Activated naive CD4-positive, alpha-beta T cell treated with anti-CD3 and anti-CD28 coated beads, Interleukin-2, amount 50 U/mL, for 72 hours (primary cell): ENCODE measurements around the gene PLXNA4. TPM values are rescaled to one million over a fixed set of nuclear protein-coding genes. Genes with fewer than 3 reads are reported as not detected.

Source experiments
- ATAC-seq, 2 donors: fragments of 150-1000 bp; cut with Tn5 transposase; 2 replicates each; pipeline ENCODE4 v1.10.0; 2021; ENCODE audit warnings: mild to moderate bottlenecking in 2 of 2, moderate library complexity in 2 of 2
- DNase-seq, 2 donors: peaks; one replicate each; pipeline ENCODE4 v3.0.0; 2021 to 2022; ENCODE audit warnings: low spot score in 2 of 2
- H3K27ac Mint-ChIP-seq, 2 donors: one replicate each; pipeline ENCODE4 v1.8.0; 2022; ENCODE audit warnings: mild to moderate bottlenecking in 2 of 2, mixed read lengths in 2 of 2
- H3K36me3 Mint-ChIP-seq, 2 donors: one replicate each; pipeline ENCODE4 v1.8.0; 2022; ENCODE audit warnings: mixed read lengths in 2 of 2
- H3K9me3 Mint-ChIP-seq, 2 donors: one replicate each; pipeline ENCODE4 v1.8.0; 2022; ENCODE audit warnings: mixed read lengths in 2 of 2
- total RNA-seq, 2 donors: library from RNA; stranded (reverse); gene quantifications; one replicate each; pipeline ENCODE4 v1.2.3, GENCODE V29; 2022

The PLXNA4 gene
- total RNA-seq, 2 donors from 2014 or later = 0.06 to 0.41 TPM

- Mint-ChIP-seq H3K27ac (no peak overlapping the region), H3K36me3 (no peaks in the 10 kb centered on the region), H3K9me3 (no peaks in the 10 kb centered on the region)
- ATAC-seq (no peak), DNase-seq (no peak)
Observed at GRCh38 chr7:132377015-132377414, 199.3 kb downstream of the PLXNA4 start.

DNA sequence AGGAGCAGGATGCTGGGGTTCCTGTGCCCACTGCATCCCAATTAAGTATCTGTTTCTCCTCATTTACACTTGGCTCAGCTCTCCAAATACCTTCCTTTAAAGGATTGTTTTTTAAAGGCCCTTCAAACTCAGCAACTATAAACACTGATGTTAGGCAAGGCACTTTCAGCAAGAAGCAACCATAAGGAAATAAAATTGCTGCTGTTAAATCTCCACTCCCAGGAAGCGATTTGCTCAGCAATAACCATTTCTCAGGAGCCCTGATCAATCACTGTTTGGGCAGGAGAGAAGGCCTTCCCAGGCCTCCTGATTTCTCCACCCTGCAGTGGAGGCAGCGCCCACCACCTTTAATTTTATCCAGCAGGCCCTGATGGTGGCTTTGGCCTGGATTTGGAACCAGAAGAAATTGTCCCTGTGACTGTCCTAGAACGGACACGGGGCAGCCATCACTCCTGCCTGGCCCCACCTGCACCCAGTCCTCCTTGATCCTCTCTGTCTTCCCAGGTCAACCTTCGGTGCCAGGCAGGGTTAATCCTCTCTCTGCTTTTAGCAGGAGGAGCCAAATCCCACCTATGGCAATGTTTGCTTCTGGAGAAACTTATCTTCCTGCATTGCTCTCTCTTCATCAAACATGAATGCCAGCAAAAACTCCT, 199.8 kb downstream of the PLXNA4 start:
- H3K27ac Mint-ChIP-seq = no peak overlapping the region
- no peak for DNase-seq
- ATAC-seq = no peak
- H3K9me3 Mint-ChIP-seq = no peaks in the 10 kb centered on the region
- no peaks in the 10 kb centered on the region for H3K36me3 Mint-ChIP-seq

DNA sequence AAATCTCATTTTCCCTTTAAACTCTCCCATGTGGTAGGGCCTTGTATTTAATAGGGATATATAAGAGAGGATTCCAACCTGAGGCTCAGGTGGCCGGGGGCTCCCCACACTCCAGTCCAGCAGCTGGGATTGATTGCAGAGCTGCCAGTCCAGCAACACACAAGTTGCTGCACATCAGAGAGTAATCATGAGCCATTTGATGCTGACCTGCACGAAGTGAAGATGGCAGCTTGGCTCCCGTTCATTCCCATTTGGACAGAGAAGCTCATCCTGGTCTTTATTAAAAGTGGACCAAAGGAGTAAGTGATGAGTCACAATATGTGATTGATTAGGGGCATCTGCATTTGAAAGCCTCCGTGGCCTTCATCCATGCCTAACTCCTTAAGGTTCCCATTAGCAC, 202.4 kb downstream of the PLXNA4 start:
- H3K9me3 Mint-ChIP-seq = no peaks in the 10 kb centered on the region
- no peak for ATAC-seq
- no peak for DNase-seq

DNA sequence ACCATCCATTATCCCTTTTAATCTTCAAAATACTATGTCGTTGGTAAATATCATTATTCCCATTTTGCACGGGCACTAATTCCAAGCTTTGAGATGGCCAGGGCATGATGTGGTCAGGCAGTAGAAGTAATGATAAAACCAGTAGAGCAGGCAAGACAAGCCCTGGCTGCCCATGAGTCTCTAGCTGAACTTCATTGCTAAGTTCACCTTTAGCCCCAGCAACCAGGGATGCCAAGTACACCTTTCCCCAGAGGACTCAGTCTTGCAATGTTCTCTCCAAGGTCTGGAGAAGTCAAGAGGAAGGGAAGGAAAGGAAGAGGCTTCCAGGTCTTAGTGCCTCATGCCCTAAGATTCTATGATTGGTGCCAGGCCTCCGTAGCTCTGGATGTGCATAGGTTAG, 203.2 kb downstream of the PLXNA4 start:
- ATAC-seq (no peak), DNase-seq (no peak)
- Mint-ChIP-seq H3K9me3 (no peaks in the 10 kb centered on the region), H3K36me3 (no peaks in the 10 kb centered on the region), H3K27ac (no peak overlapping the region)

More for the DNA sequence above, 202.4 kb downstream of the PLXNA4 start:
- H3K36me3 Mint-ChIP-seq = no peaks in the 10 kb centered on the region
- no peak overlapping the region for H3K27ac Mint-ChIP-seq

- H3K9me3 Mint-ChIP-seq = no peaks in the 10 kb centered on the region
Observed at GRCh38 chr7:132371948-132372347, 204.3 kb downstream of the PLXNA4 start.

DNA sequence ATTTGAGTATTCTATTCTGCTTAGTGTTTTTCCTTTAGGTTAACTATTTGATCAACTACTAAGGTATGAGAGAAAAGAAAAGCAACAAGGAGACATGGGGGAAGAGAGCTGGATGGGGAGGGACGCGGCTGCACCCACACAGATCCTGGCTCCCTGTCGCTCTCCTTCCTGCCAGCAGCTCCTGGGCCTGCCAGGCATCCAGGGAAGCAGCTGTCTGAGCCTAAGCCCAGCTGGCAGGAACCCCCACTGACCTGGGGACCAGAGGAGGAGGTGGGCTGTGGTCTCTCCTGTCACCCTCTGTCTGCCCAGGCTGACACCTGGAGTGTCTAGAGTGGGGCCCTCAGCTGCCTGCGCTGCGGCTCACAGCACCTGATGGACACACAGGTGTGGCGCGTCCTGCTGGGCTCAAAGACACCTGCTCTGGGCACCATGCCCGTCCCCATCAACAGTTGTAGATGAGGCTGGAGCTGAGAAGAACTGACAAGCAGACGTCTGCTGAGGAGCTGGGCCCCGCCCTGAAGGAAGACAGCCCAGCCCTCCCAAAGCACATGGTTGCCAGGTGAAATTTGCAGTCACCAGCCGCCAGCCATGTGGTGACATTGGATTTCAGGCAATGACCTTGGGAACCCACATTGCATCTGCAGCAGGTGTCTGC, 207.9 kb downstream of the PLXNA4 start:
- Mint-ChIP-seq H3K9me3 (peaks cover 0 to under 1% of the 10 kb centered on the region in 2 donors), H3K27ac (no peak overlapping the region), H3K36me3 (no peaks in the 10 kb centered on the region)
- ATAC-seq (no peak), DNase-seq (no peak)

More at GRCh38 chr7:132371948-132372347, 204.3 kb downstream of the PLXNA4 start:
- Mint-ChIP-seq H3K27ac (no peak overlapping the region), H3K36me3 (no peaks in the 10 kb centered on the region)
- ATAC-seq (no peak), DNase-seq (no peak)

DNA sequence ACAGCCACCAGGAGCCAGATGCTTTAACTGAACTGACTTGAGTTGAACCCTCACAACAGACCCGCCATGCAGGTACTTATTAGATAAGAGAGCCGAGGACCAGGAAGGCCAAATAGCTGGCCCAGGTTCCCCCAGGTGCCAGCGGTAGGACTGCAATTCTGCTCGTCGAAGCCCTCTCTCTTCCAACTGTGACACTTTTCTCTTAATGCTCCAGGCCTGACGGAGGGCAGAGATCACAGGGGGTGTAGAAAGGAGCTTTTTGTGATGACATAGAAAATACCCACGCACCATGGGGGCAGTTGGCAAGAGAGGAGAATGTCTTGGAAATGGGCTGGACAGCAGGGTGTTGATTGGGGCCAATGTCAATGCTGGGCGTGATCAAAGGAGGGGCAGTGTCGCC, 208.5 kb downstream of the PLXNA4 start:
- Mint-ChIP-seq H3K36me3 (no peaks in the 10 kb centered on the region), H3K9me3 (peaks cover 0 to 4% of the 10 kb centered on the region in 2 donors), H3K27ac (no peak overlapping the region)
- DNase-seq (no peak), ATAC-seq (no peak)

DNA sequence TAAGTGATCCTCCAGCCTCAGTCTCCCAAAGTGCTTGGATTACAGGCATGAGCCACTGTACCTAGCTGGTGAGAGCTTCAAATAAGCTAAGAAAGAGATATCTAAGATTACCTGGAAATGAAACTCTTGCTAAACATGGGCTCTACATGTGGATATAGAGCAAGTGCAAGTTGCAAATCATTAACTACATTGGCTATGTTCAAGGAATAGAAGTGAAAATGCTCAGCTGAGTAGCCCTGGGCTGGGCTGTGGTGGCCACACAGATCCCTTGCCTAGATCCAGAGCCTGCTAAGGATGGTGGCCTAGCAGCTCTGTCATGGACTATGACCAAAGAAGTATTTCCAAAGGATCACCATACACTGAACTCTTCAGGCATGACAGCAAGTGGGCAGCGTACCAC, 209.3 kb downstream of the PLXNA4 start:
- Mint-ChIP-seq H3K27ac (no peak overlapping the region), H3K36me3 (no peaks in the 10 kb centered on the region), H3K9me3 (peaks cover 0 to 4% of the 10 kb centered on the region in 2 donors)
- DNase-seq (no peak), ATAC-seq (no peak)

- peaks cover 0 to 4% of the 10 kb centered on the region in 2 donors for H3K9me3 Mint-ChIP-seq
- H3K27ac Mint-ChIP-seq = no peak overlapping the region
- DNase-seq = no peak
- ATAC-seq = no peak
- H3K36me3 Mint-ChIP-seq = no peaks in the 10 kb centered on the region
Observed at GRCh38 chr7:132364226-132364625, 212.0 kb downstream of the PLXNA4 start.

- no peak for DNase-seq
- Mint-ChIP-seq H3K9me3 (peaks cover 0 to 4% of the 10 kb centered on the region in 2 donors), H3K36me3 (no peaks in the 10 kb centered on the region), H3K27ac (no peak overlapping the region)
- ATAC-seq = no peak
Observed at GRCh38 chr7:132362059-132362458, 214.2 kb downstream of the PLXNA4 start.

- DNase-seq (no peak), ATAC-seq (no peak)
- Mint-ChIP-seq H3K27ac (no peak overlapping the region), H3K36me3 (no peaks in the 10 kb centered on the region), H3K9me3 (peaks cover 0 to 4% of the 10 kb centered on the region in 2 donors)
Observed at GRCh38 chr7:132361146-132361545, 215.1 kb downstream of the PLXNA4 start.

GRCh38 chr7:132359743-132360142, 216.5 kb downstream of the PLXNA4 start:
- ATAC-seq (no peak), DNase-seq (no peak)
- Mint-ChIP-seq H3K9me3 (peaks cover 0 to 4% of the 10 kb centered on the region in 2 donors), H3K27ac (no peak overlapping the region), H3K36me3 (no peaks in the 10 kb centered on the region)

- Mint-ChIP-seq H3K36me3 (no peaks in the 10 kb centered on the region), H3K27ac (no peak overlapping the region), H3K9me3 (no peaks in the 10 kb centered on the region)
- no peak for ATAC-seq
- no peak for DNase-seq
Observed at GRCh38 chr7:132355048-132355447, 221.2 kb downstream of the PLXNA4 start.

DNA sequence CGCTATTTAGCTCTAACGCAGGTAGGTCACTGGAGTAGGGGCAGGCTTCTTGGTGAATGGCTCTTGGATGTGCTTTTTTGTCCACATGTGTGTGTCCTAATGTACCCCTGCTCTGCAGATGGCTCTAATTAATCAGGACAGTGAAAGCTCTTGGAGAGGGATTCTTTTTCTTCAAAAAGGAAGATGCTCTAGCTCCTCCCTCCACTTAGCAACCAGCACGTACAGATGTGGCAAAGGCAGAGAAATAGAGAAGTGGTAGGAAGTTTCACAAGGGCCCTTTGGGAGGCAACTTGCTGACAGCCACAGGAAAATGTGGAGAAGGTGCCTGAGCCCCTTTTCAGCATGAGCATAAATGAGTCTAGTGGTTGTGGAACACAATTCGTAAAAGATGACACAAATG, 221.7 kb downstream of the PLXNA4 start:
- Mint-ChIP-seq H3K27ac (no peak overlapping the region), H3K36me3 (no peaks in the 10 kb centered on the region), H3K9me3 (no peaks in the 10 kb centered on the region)
- DNase-seq (no peak), ATAC-seq (no peak)

- Mint-ChIP-seq H3K36me3 (no peaks in the 10 kb centered on the region), H3K27ac (no peak overlapping the region), H3K9me3 (no peaks in the 10 kb centered on the region)
- DNase-seq (no peak), ATAC-seq (no peak)
Observed at GRCh38 chr7:132353936-132354335, 222.3 kb downstream of the PLXNA4 start.

- DNase-seq = no peak
- H3K36me3 Mint-ChIP-seq = no peaks in the 10 kb centered on the region
- H3K9me3 Mint-ChIP-seq = no peaks in the 10 kb centered on the region
- H3K27ac Mint-ChIP-seq = no peak overlapping the region
- no peak for ATAC-seq
Observed at GRCh38 chr7:132352800-132353199, 223.5 kb downstream of the PLXNA4 start.

- Mint-ChIP-seq H3K27ac (no peak overlapping the region), H3K9me3 (no peaks in the 10 kb centered on the region), H3K36me3 (no peaks in the 10 kb centered on the region)
- DNase-seq (no peak), ATAC-seq (no peak)
Observed at GRCh38 chr7:132351954-132352499, 224.2 kb downstream of the PLXNA4 start.

GRCh38 chr7:132350741-132351140, 225.5 kb downstream of the PLXNA4 start:
- Mint-ChIP-seq H3K27ac (no peak overlapping the region), H3K9me3 (no peaks in the 10 kb centered on the region), H3K36me3 (no peaks in the 10 kb centered on the region)
- no peak for DNase-seq
- no peak for ATAC-seq
